ENCODE results near the gene PRSS36. TPM values are rescaled to one million over a fixed set of nuclear protein-coding genes. Genes with fewer than 3 reads are reported as not detected.

The PRSS36 gene
- total and polyA plus RNA-seq, 9 of the 15 experiments (the other 6 are each of a cell fraction or from before 2014, with no cell fraction given): 0.09 to 1.2 (median 0.54) TPM; not detected in 2

- TF ChIP-seq DIDO1 (tag; IDR thresholded peaks at IDR 0.05; ENCODE audit: low read depth): no peak
- no peak for TF ChIP-seq ASH1L (IDR thresholded peaks at IDR 0.05; ENCODE audit: borderline replicate concordance, low read depth, partially characterized antibody)
- no peak for TF ChIP-seq CBFA2T2 (conservative IDR thresholded peaks at IDR 0.05)
- TF ChIP-seq ARNT (IDR thresholded peaks at IDR 0.05): no peak
- TF ChIP-seq ZNF253 (CRISPR knock-in tag; conservative IDR thresholded peaks at IDR 0.05): no peak
- no peak for TF ChIP-seq GABPB2 (CRISPR knock-in tag; conservative IDR thresholded peaks at IDR 0.05)
- TF ChIP-seq GABPB1 (CRISPR knock-in tag; IDR thresholded peaks at IDR 0.05): peak; percentile 71; the same call in 1 of the 2 replicates
- no peak for TF ChIP-seq NKRF (IDR thresholded peaks at IDR 0.05; ENCODE audit: borderline replicate concordance)
- TF ChIP-seq RB1 (IDR thresholded peaks at IDR 0.05; ENCODE audit: low read depth): peak; percentile 98
- 0 out of 2 replicates have a peak, but pooled peaks have one; percentile 55 for TF ChIP-seq SMAD4 (CRISPR knock-in tag; conservative IDR thresholded peaks at IDR 0.05)
- TF ChIP-seq PPARD (CRISPR knock-in tag; IDR thresholded peaks at IDR 0.05): no peak
- no peak for TF ChIP-seq ZNF717 (CRISPR knock-in tag; IDR thresholded peaks at IDR 0.05)
- TF ChIP-seq GTF2F1 (IDR thresholded peaks at IDR 0.05; ENCODE audit: low read depth, low read length): no peak
- no peak for TF ChIP-seq CC2D1A (IDR thresholded peaks at IDR 0.05)
- peak; percentile 40; the same call in 1 of the 2 replicates for TF ChIP-seq PHF8 (IDR thresholded peaks at IDR 0.05; ENCODE audit: borderline replicate concordance, low read length)
- no peak for TF ChIP-seq CUX1 (CRISPR knock-in tag; IDR thresholded peaks at IDR 0.05)
- TF ChIP-seq STAT6 (CRISPR knock-in tag; IDR thresholded peaks at IDR 0.05): no peak
- no peak for TF ChIP-seq SLC30A9 (CRISPR knock-in tag; IDR thresholded peaks at IDR 0.05)
Observed at GRCh38 chr16:31142109-31143010, 7.5 kb downstream of the PRSS36 start (continued).

Data from K562 (cell line).